Activated T-helper 2 cell treated with anti-CD3 and anti-CD28 coated beads, Interferon-gamma antibody, Interleukin-2, Interleukin-4, amounts not matched to agents 10 μg/mL and 5 μg/mL and 100 μg/mL, durations not matched to agents 14 hours and 24 hours and 36 hours (primary cell): Measurements from ENCODE around the gene PKP4. TPM values are rescaled to one million over a fixed set of nuclear protein-coding genes. Genes with fewer than 3 reads are reported as not detected.
"Not testable (repeated sequence)": the region's sequence is repeated elsewhere in the genome, so short reads cannot be mapped to it uniquely, and the experiment has no call there.

ENCODE experiments used
- DNase-seq: peaks from one replicate; pipeline ENCODE4 v3.0.0; 2021; ENCODE audit warnings: low spot score
- H3K27ac Mint-ChIP-seq: one replicate; pipeline ENCODE4 v1.8.0; 2021; ENCODE audit warnings: mixed read lengths
- H3K27me3 Mint-ChIP-seq: one replicate; pipeline ENCODE4 v1.8.0; 2021; ENCODE audit warnings: low read depth, mixed read lengths
- H3K36me3 Mint-ChIP-seq: one replicate; pipeline ENCODE4 v1.8.0; 2021; ENCODE audit warnings: low read depth, mixed read lengths
- H3K4me1 Mint-ChIP-seq: one replicate; pipeline ENCODE4 v1.8.0; 2021; ENCODE audit warnings: low read depth, mixed read lengths
- H3K4me3 Mint-ChIP-seq: one replicate; pipeline ENCODE4 v1.8.0; 2021; ENCODE audit warnings: low read depth, mild to moderate bottlenecking, moderate library complexity, mixed read lengths
- H3K9me3 Mint-ChIP-seq: one replicate; pipeline ENCODE4 v1.8.0; 2021; ENCODE audit warnings: mixed read lengths
- intact Hi-C: fragments of 100-400 bp; cut with micrococcal nuclease; formaldehyde crosslinking; loops from one replicate; pipeline ENCODE4 v1.15.1; 2023
- total RNA-seq: library from RNA; stranded (reverse); gene quantifications from 2 replicates; pipeline ENCODE4 v1.2.3, GENCODE V29; 2022

Gene PKP4
- total RNA-seq, 1 donor from 2014 or later = 26.9 TPM

- peak overlapping the region; percentile 94 for H3K4me3 Mint-ChIP-seq
- H3K4me1 Mint-ChIP-seq = peaks cover 22% of the 10 kb centered on the region
- no peaks in the 10 kb centered on the region for H3K36me3 Mint-ChIP-seq
- peak overlapping the region; percentile 86 for H3K27ac Mint-ChIP-seq
- intact Hi-C loops = loop anchor here (2.0 to 10.0 kb wide), 9 partner anchors 267 to 1254 kb away; partner anchors contain the start of genes ACVR1C, MARCHF7 and WDSUB1
- no peak for DNase-seq
- peaks cover 29% of the 10 kb centered on the region for H3K27me3 Mint-ChIP-seq
- H3K9me3 Mint-ChIP-seq = no peaks in the 10 kb centered on the region
These were observed 1.3 kb downstream of the PKP4 start for GRCh38 chr2:158457826-158458616.

- H3K27ac Mint-ChIP-seq = no peak overlapping the region
- intact Hi-C loops = loop anchor here (5.0 to 10.0 kb wide), 8 partner anchors 296 to 1254 kb away; partner anchors contain the start of genes ACVR1C, MARCHF7 and WDSUB1
These were observed 1.8 kb downstream of the PKP4 start for GRCh38 chr2:158458617-158458920.

GRCh38 chr2:158459161-158460003 lies 2.6 kb downstream of the PKP4 start:
- peaks cover 22% of the 10 kb centered on the region for H3K4me1 Mint-ChIP-seq
- peaks cover 18% of the 10 kb centered on the region for H3K27me3 Mint-ChIP-seq
- peak overlapping the region; percentile 94 for H3K4me3 Mint-ChIP-seq
- H3K9me3 Mint-ChIP-seq = no peaks in the 10 kb centered on the region
- H3K27ac Mint-ChIP-seq = no peak overlapping the region
- no peak for DNase-seq
- H3K36me3 Mint-ChIP-seq = no peaks in the 10 kb centered on the region
- intact Hi-C loops = loop anchor here (5.0 to 10.0 kb wide), 8 partner anchors 295 to 1253 kb away; partner anchors contain the start of genes ACVR1C, MARCHF7 and WDSUB1

More at GRCh38 chr2:158458617-158458920, 1.8 kb downstream of the PKP4 start:
- peaks cover 22% of the 10 kb centered on the region for H3K4me1 Mint-ChIP-seq
- H3K27me3 Mint-ChIP-seq = peaks cover 26% of the 10 kb centered on the region
- no peaks in the 10 kb centered on the region for H3K9me3 Mint-ChIP-seq
- no peaks in the 10 kb centered on the region for H3K36me3 Mint-ChIP-seq
- no peak for DNase-seq
- peak overlapping the region; percentile 94 for H3K4me3 Mint-ChIP-seq

- H3K4me3 Mint-ChIP-seq = no peak overlapping the region
- intact Hi-C loops = no loop called here
These were observed 4.0 kb downstream of the PKP4 start for GRCh38 chr2:158460632-158461297.

GRCh38 chr2:158463496-158464095 lies 6.8 kb downstream of the PKP4 start:
- DNase-seq = no peak
- Mint-ChIP-seq H3K9me3 (no peaks in the 10 kb centered on the region), H3K4me3 (no peak overlapping the region), H3K27me3 (peaks cover 1% of the 10 kb centered on the region), H3K36me3 (no peaks in the 10 kb centered on the region), H3K27ac (no peak overlapping the region), H3K4me1 (peaks cover 8% of the 10 kb centered on the region)
- intact Hi-C loops = no loop called here

More at GRCh38 chr2:158460632-158461297, 4.0 kb downstream of the PKP4 start:
- peaks cover 22% of the 10 kb centered on the region for H3K4me1 Mint-ChIP-seq
- H3K36me3 Mint-ChIP-seq = no peaks in the 10 kb centered on the region
- H3K27me3 Mint-ChIP-seq = peaks cover 10% of the 10 kb centered on the region
- DNase-seq = no peak
- H3K27ac Mint-ChIP-seq = no peak overlapping the region
- H3K9me3 Mint-ChIP-seq = no peaks in the 10 kb centered on the region

- H3K9me3 Mint-ChIP-seq = no peaks in the 10 kb centered on the region
- no peak for DNase-seq
- H3K4me3 Mint-ChIP-seq = no peak overlapping the region
- H3K36me3 Mint-ChIP-seq = no peaks in the 10 kb centered on the region
- intact Hi-C loops = no loop called here
- peaks cover 7% of the 10 kb centered on the region for H3K4me1 Mint-ChIP-seq
- H3K27ac Mint-ChIP-seq = no peak overlapping the region
- no peaks in the 10 kb centered on the region for H3K27me3 Mint-ChIP-seq
These were observed 7.9 kb downstream of the PKP4 start for GRCh38 chr2:158464426-158465281.

GRCh38 chr2:158467248-158467647 lies 10.5 kb downstream of the PKP4 start:
- peaks cover 9% of the 10 kb centered on the region for H3K36me3 Mint-ChIP-seq
- no peak overlapping the region for H3K4me3 Mint-ChIP-seq
- H3K27me3 Mint-ChIP-seq = no peaks in the 10 kb centered on the region
- no peak overlapping the region for H3K27ac Mint-ChIP-seq
- no peaks in the 10 kb centered on the region for H3K4me1 Mint-ChIP-seq
- H3K9me3 Mint-ChIP-seq = no peaks in the 10 kb centered on the region
- DNase-seq = no peak
- intact Hi-C loops = no loop called here

- H3K36me3 Mint-ChIP-seq, H3K4me1 Mint-ChIP-seq, H3K4me3 Mint-ChIP-seq, intact Hi-C loops, DNase-seq, H3K27ac Mint-ChIP-seq, H3K9me3 Mint-ChIP-seq, H3K27me3 Mint-ChIP-seq: not testable (repeated sequence)
These were observed 16.1 kb downstream of the PKP4 start for GRCh38 chr2:158472829-158473228.

GRCh38 chr2:158473300-158473699 lies 16.5 kb downstream of the PKP4 start:
- H3K27ac Mint-ChIP-seq, intact Hi-C loops, H3K9me3 Mint-ChIP-seq, DNase-seq, H3K4me3 Mint-ChIP-seq, H3K27me3 Mint-ChIP-seq, H3K36me3 Mint-ChIP-seq: not testable (repeated sequence)
- peaks cover 11% of the 10 kb centered on the region for H3K4me1 Mint-ChIP-seq

GRCh38 chr2:158473719-158474392 lies 17.1 kb downstream of the PKP4 start:
- Mint-ChIP-seq H3K4me3 (no peak overlapping the region), H3K9me3 (no peaks in the 10 kb centered on the region), H3K27ac (no peak overlapping the region), H3K4me1 (peaks cover 13% of the 10 kb centered on the region), H3K36me3 (peaks cover 9% of the 10 kb centered on the region), H3K27me3 (no peaks in the 10 kb centered on the region)
- intact Hi-C loops = no loop called here
- DNase-seq = no peak

- peaks cover 13% of the 10 kb centered on the region for H3K4me1 Mint-ChIP-seq
- H3K9me3 Mint-ChIP-seq, H3K27ac Mint-ChIP-seq, H3K36me3 Mint-ChIP-seq, DNase-seq, H3K27me3 Mint-ChIP-seq, H3K4me3 Mint-ChIP-seq, intact Hi-C loops: not testable (repeated sequence)
These were observed 17.8 kb downstream of the PKP4 start for GRCh38 chr2:158474526-158475011.
